Stimulated activated CD8-positive, alpha-beta memory T cell treated with anti-CD3 and anti-CD28 coated beads, Interleukin-7, amount 100 ng/mL, for 4 hours (primary cell): ENCODE data around the gene TNKS1BP1.
"Not testable (repeated sequence)": the region's sequence is repeated elsewhere in the genome, so short reads cannot be mapped to it uniquely, and the experiment has no call there.

Experiments used
- DNase-seq, 2 donors: peaks; one replicate each; pipeline ENCODE4 v3.0.0-alpha.2; 2020; ENCODE audit warnings: low read depth in 2 of 2

The TNKS1BP1 gene

GRCh38 chr11:57353446-57353845 is 28.7 kb upstream of the TNKS1BP1 start:
- no peak for DNase-seq

DNA sequence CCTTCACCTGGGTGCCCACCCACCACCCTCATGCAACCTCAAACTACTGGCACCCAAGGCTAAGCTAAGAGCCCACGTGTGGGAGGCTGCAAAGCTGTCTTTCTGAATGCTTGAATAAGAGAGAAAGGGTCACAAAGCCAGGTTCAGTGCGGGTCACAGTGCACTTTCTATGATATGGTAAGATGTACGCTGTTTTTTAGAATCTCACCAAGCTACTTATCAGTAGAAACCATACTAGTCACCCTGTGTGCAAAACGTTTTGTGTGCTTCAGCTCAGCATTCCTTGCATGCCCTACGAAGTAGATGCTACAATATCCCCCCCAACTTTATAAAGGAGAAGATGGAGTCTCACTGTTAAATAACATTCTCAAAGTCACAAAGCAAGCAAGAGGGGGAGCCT is 28.3 kb upstream of the TNKS1BP1 start:
- DNase-seq, result no peak

DNA sequence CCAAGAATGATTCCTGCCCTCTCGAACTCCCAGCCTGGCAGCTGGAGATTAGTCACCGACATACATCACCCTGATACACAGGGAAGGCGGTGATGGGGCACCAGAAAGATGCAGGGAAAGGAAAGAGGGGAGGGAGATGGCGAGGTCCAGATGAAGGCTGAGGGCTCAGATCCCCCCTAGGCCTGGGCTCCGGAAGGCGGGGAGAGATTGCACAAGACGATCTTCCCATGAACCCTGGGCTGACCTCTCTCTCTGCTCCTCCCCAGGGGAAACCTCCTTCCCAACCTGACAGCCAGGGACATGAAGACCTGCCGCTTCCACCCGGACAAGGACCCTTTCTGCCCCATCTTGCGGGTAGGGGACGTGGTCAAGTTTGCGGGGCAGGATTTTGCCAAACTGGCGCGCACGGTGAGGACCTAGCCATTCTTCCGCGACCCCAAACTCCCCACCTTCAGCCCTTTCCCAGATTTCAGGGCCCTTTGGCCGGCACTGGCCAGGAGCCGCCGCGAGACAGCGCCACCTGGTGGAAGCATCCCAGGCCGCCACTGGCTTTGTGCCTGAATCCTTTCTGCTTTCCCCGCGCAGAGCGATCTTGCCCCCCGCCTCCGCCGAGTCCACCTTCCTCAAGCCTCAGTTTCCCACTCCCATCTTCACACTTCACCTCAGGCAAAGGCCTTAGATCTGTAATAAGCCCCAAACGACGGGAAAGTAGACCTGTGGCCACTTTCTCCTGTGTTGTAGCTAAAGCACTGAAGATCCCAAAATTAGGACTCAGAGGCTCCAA is 24.9 kb upstream of the TNKS1BP1 start:
- DNase-seq, result peak; percentile 28 to 44

DNA sequence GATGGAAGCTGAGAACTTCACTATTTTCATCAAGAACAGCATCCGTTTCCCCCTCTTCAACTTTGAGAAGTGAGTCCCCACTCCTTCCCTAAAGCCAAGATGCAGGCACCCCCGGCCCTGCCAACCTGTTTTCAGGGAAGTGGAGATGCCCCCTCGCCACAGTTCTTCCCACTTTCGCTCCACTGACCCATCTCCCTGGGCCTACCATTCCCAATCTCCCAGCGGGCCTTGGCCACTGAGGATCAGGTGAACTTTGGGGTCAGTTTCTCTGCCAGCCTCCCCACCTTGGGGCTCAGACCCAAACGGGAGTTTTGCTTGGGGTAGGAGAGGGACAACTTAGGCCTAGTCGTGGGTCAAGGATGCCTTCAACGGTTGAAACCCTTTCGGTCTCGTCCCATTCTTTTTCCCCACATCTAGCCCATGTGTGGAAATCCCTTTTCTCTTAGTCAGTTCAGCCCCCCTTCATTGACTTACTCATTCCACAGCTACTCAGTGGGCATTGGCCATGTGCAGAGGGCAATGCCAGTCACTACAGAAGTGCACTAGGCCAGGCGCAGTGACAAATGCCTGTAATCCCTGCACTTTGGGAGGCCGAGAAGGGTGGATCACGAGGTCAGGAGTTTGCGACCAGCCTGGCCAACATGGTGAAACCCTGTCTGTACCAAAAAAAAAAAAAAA is 24.0 kb upstream of the TNKS1BP1 start:
- no peak for DNase-seq

DNA sequence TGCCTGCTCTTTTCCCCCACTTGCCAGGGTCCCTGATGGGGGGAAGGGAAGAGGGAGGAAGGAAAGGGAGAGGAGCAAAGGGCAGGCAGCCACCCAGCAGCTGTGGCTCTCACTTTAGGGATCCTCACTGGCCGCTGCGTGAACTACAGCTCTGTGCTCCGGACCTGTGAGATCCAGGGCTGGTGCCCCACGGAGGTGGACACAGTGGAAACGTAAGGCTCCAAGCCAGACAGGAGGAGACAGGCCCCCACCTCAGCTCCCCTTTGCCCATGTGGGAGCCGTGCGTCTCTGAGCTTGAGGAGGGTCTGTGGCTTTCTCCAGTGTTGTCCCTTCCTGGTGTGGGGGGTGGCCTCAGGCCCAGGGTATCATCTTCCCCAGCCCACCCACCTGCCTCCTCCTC is 23.3 kb upstream of the TNKS1BP1 start:
- no peak for DNase-seq

GRCh38 chr11:57347336-57347735 is 22.6 kb upstream of the TNKS1BP1 start:
- no peak for DNase-seq

- peak; percentile 42 to 51 for DNase-seq
These were observed 20.9 kb upstream of the TNKS1BP1 start for GRCh38 chr11:57345555-57346211.

- no peak for DNase-seq
These were observed 20.1 kb upstream of the TNKS1BP1 start for GRCh38 chr11:57344826-57345225.

DNA sequence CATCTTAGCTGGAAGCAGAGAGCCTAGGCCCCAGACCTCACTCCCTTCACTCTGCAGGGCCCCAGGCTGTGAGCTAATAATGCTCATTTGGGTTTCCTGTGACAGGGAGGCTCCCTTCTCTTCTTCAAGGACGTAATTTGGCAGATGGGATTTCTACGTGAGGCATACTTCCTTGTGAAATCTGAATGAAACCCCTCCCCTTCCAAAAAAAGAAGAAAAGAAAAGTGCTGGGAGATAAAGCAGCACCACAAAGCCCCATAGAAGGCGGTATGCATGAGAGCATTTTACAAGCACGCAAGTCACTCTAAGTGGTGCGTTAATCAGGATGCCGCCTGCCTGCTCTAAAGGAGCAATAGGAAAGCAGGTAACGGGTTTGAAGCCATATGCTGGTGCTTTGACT is 19.1 kb upstream of the TNKS1BP1 start:
- DNase-seq, result no peak

- DNase-seq, result no peak
These were observed 17.9 kb upstream of the TNKS1BP1 start for GRCh38 chr11:57342702-57343101.

- no peak for DNase-seq
These were observed 16.6 kb upstream of the TNKS1BP1 start for GRCh38 chr11:57341250-57341808.

DNA sequence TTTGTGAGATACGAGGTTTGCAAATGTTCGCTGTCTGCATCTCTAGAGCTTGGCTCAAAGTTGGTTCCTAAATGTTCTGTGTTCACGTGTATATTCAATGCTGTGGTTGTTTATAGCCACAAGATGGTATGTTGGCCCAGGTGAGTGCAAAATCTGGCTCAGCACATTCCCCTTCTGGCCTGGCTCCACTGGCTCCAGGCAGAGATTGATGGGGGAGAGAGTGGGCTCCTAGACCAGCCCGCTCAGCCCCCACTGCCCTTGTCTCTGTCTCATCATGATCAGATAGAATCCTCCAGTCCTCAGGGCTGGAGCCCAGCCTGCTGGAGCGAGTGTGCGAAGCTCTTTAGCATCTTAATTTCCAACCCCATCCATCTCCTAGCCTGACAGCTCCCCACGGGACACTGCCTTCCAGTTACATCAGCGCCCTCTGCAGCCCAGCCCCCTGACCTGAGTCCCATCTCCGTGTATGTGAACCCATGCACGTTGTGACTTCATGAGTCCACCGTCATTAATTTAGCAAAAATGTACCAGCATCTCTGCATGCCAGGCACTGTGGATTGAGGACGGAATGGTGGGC is 15.4 kb upstream of the TNKS1BP1 start:
- DNase-seq, result no peak

DNA sequence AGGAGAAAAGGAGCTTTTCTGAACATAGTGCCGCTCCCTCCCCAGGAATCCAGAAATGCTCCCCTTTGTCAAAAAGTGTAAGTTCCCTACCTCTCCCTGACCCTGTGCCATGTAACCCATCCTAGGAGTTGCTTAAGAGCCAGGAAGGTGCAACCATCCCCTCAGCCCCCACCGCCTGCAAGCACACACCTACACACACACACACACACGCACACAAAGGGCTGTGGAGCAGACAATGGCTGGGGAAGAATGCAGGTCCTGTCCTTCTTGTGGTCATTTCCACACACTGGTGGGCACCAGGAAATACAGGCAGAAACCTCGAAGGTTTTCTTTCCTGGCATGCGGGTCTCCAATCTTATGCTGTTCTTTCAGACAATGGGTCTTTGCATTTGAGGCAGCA is 14.6 kb upstream of the TNKS1BP1 start:
- DNase-seq, result no peak

DNA sequence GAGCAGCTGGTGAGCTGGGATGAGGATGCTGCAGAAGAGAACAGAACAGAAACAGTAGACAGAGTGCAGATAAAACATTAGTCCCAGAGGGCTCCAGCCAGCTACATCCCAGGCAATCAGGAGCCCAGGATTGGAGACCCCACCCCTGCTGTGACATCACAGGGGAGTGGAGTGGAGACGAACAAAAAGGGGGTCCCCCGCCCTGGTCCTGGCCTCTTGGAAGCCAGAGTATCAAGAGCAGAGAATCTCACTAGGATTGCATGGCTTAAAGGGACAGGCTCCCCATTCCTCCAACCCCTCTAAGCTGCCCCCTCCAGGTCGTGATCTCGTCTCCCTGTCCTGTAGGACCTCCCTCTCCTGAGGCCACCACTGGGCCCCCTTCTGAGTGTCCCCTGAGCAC is 13.4 kb upstream of the TNKS1BP1 start, which contains the start of gene P2RX3:
Gene P2RX3 (plus strand): TSS at position 211 of the 400 bp plus-strand sequence. CDS start 199 bp downstream, outside the sequence.
- no peak for DNase-seq

DNA sequence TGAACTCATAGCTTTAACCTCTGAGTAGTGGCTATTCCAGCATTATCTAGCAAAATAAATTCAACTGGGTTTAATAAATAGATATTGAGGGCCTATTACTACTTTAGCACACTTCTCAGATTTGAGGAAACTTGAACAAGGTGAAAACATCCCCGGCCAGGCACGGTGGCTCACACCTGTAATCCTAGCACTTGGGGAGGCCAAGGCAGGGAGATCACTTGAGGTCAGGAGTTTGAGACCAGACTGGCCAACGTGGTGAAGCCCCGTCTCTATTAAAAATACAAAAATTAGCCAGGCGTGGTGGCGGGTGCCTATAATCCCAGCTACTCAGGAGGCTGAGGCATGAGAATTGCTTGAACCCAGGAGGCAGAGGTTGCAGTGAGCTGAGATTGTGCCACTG is 12.1 kb upstream of the TNKS1BP1 start:
- DNase-seq, result not testable (repeated sequence)

- no peak for DNase-seq
These were observed 11.4 kb upstream of the TNKS1BP1 start for GRCh38 chr11:57336111-57336666.

- peak; percentile 82 for DNase-seq
These were observed 10.8 kb upstream of the TNKS1BP1 start, which contains the start of gene SSRP1 for GRCh38 chr11:57335343-57336110. SSRP1 (minus strand) TSS chr11:57335892; CDS start chr11:57335121, 771 bp downstream.

GRCh38 chr11:57335023-57335342 is 10.2 kb upstream of the TNKS1BP1 start:
- no peak for DNase-seq

- DNase-seq, result no peak
These were observed 8.1 kb upstream of the TNKS1BP1 start for GRCh38 chr11:57332694-57333440.

- DNase-seq, result no peak
These were observed 7.0 kb upstream of the TNKS1BP1 start for GRCh38 chr11:57331720-57332119.
